Mucosa of descending colon (tissue), 3 donors: ENCODE data around the gene PLCB4. TPM values are rescaled to one million over a fixed set of nuclear protein-coding genes. Genes with fewer than 3 reads are reported as not detected.

ENCODE experiments used
- ATAC-seq: fragments of 200-7000 bp; cut with Tn5 transposase; one replicate; pipeline ENCODE4 v1.9.1; 2020; ENCODE audit warnings: mild to moderate bottlenecking, moderate library complexity
- DNase-seq, 3 donors: peaks; one replicate each; pipeline ENCODE4 v3.0.0-alpha.2; 2020
- H3K36me3 ChIP-seq: fragments of 200-600 bp; one replicate; pipeline ENCODE4 v1.8.0; 2021; ENCODE audit warnings: low read depth, mild to moderate bottlenecking
- H3K4me1 ChIP-seq: fragments of 200-600 bp; one replicate; pipeline ENCODE4 v1.8.0; 2021; ENCODE audit warnings: low read depth, mild to moderate bottlenecking
- H3K4me3 ChIP-seq: fragments of 200-600 bp; one replicate; pipeline ENCODE4 v1.8.0; 2021; ENCODE audit warnings: mild to moderate bottlenecking
- H3K9me3 ChIP-seq: fragments of 200-600 bp; one replicate; pipeline ENCODE4 v1.8.0; 2021; ENCODE audit warnings: mild to moderate bottlenecking
- intact Hi-C, 2 donors: fragments of 100-400 bp; cut with DNase I in 1 of 2; cut with micrococcal nuclease in 1 of 2; formaldehyde crosslinking; loops; one replicate each; pipeline versions ENCODE4 v1.11.0 to v1.11.1; 2022; cut with DNase I, micrococcal nuclease
- total RNA-seq, 3 donors: library from RNA; stranded (reverse); fragmentation: NEBNext Ultra II Directional in 2 of 3; extraction: Animal tissue kit (Norgen Biotek cat#: 25700) in 2 of 3; gene quantifications; one replicate each; pipeline versions ENCODE4 v1.2.1 to v1.2.4, GENCODE V29; 2021 to 2023
- TF ChIP-seq, protein P1 (sequence below): fragments of 200-600 bp; IDR thresholded peaks from one replicate; pipeline ENCODE4 v1.8.0; 2022; ENCODE audit warnings: antibody characterized with exemption, mild to moderate bottlenecking
- donor health status: DM: no; HTN: no; CAD: no; lungs with moderate emphysema.
- donor health status: DM: no; HTN: no; CAD: no.
- donor health status: DM: no; HTN: yes; CAD: no.

Gene PLCB4
- total RNA-seq, 3 donors from 2014 or later, result 37.8 to 55.0 (median 51.2) TPM

GRCh38 chr20:9523636-9524035 lies 454.7 kb downstream of the PLCB4 start:
- TF ChIP-seq, protein P1, sequence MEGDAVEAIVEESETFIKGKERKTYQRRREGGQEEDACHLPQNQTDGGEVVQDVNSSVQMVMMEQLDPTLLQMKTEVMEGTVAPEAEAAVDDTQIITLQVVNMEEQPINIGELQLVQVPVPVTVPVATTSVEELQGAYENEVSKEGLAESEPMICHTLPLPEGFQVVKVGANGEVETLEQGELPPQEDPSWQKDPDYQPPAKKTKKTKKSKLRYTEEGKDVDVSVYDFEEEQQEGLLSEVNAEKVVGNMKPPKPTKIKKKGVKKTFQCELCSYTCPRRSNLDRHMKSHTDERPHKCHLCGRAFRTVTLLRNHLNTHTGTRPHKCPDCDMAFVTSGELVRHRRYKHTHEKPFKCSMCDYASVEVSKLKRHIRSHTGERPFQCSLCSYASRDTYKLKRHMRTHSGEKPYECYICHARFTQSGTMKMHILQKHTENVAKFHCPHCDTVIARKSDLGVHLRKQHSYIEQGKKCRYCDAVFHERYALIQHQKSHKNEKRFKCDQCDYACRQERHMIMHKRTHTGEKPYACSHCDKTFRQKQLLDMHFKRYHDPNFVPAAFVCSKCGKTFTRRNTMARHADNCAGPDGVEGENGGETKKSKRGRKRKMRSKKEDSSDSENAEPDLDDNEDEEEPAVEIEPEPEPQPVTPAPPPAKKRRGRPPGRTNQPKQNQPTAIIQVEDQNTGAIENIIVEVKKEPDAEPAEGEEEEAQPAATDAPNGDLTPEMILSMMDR, result no peak
- no peaks in the 10 kb centered on the region for H3K36me3 ChIP-seq
- no peak for DNase-seq
- ATAC-seq, result no peak
- H3K9me3 ChIP-seq, result no peaks in the 10 kb centered on the region
- no peak overlapping the region for H3K4me3 ChIP-seq
- intact Hi-C loops, result no loop called here
- H3K4me1 ChIP-seq, result no peaks in the 10 kb centered on the region
